WTC11 (cell line): ENCODE data around the gene XPO6. TPM values are rescaled to one million over a fixed set of nuclear protein-coding genes. Genes with fewer than 3 reads are reported as not detected.

Experiments used
- ATAC-seq: fragments of 200-7000 bp; cut with Tn5 transposase; 2 replicates; pipeline ENCODE4 v1.10.0; 2021; ENCODE audit warnings: mild to moderate bottlenecking, moderate library complexity
- CTCF ChIA-PET: fragments of 300-600 bp; sonication (Branson Sonifier 250); formaldehyde crosslinking; loops from one replicate; lab custom pipeline; 2021; ENCODE audit warnings: antibody characterized with exemption; lab: Charles Lee
- POLR2A ChIA-PET: fragments of 350-600 bp; sonication (Branson Sonifier 250); formaldehyde crosslinking; loops from one replicate; lab custom pipeline; 2021; ENCODE audit warnings: antibody characterized with exemption; lab: Charles Lee
- DNase-seq: peaks from one replicate; pipeline ENCODE4 v3.0.0; 2021; ENCODE audit warnings: low spot score
- H3K27ac Mint-ChIP-seq: 2 replicates; pipeline ENCODE4 v1.8.0; 2021; ENCODE audit warnings: mixed read lengths
- H3K27me3 Mint-ChIP-seq: 2 replicates; pipeline ENCODE4 v1.8.0; 2021; ENCODE audit warnings: low read depth, mild to moderate bottlenecking, moderate library complexity, mixed read lengths
- H3K36me3 Mint-ChIP-seq: 2 replicates; pipeline ENCODE4 v1.8.0; 2021; ENCODE audit warnings: mixed read lengths
- H3K4me1 Mint-ChIP-seq: 2 replicates; pipeline ENCODE4 v1.8.0; 2022; ENCODE audit warnings: mixed read lengths
- H3K4me3 Mint-ChIP-seq: 2 replicates; pipeline ENCODE4 v1.8.0; 2021; ENCODE audit warnings: mild to moderate bottlenecking, moderate library complexity, mixed read lengths
- H3K9me3 Mint-ChIP-seq: 2 replicates; pipeline ENCODE4 v1.8.0; 2021; ENCODE audit warnings: mixed read lengths
- CBFB ChIP-seq: sonication (generic); formaldehyde crosslinking; IDR thresholded peaks from 2 replicates; pipeline ENCODE4 v1.8.1; 2022; ENCODE audit warnings: mild to moderate bottlenecking, low read depth, missing genetic modification reagents
- CREM ChIP-seq: sonication (generic); formaldehyde crosslinking; IDR thresholded peaks from 2 replicates; pipeline ENCODE4 v1.8.1; 2022; ENCODE audit warnings: mild to moderate bottlenecking, missing genetic modification reagents, moderate library complexity
- EMX1 ChIP-seq: fragments of 250-450 bp; sonication (Bioruptor Pico); IDR thresholded peaks from 2 replicates; pipeline ENCODE4 v1.8.0; 2021; ENCODE audit warnings: mild to moderate bottlenecking
- FOXP1 ChIP-seq: sonication (generic); formaldehyde crosslinking; IDR thresholded peaks from 2 replicates; pipeline ENCODE4 v1.8.0; 2022; ENCODE audit warnings: missing genetic modification reagents, mild to moderate bottlenecking, moderate library complexity, borderline replicate concordance
- KAT7 ChIP-seq: sonication (generic); formaldehyde crosslinking; IDR thresholded peaks from 2 replicates; pipeline ENCODE4 v1.8.1; 2023; ENCODE audit warnings: missing genetic modification reagents, mild to moderate bottlenecking, borderline replicate concordance
- MLX ChIP-seq: sonication (generic); formaldehyde crosslinking; IDR thresholded peaks from 2 replicates; pipeline ENCODE4 v1.8.1; 2023; ENCODE audit warnings: mild to moderate bottlenecking, missing genetic modification reagents, moderate library complexity
- NFATC4 ChIP-seq: fragments of 250-450 bp; sonication (Bioruptor Pico); IDR thresholded peaks from 2 replicates; pipeline ENCODE4 v1.9.0; 2021; ENCODE audit warnings: mild to moderate bottlenecking
- SMAD4 ChIP-seq: sonication (generic); formaldehyde crosslinking; IDR thresholded peaks from 2 replicates; pipeline ENCODE4 v1.8.0; 2022; ENCODE audit warnings: mild to moderate bottlenecking, missing genetic modification reagents
- SOX15 ChIP-seq: fragments of 250-450 bp; sonication (Bioruptor Pico); IDR thresholded peaks from 2 replicates; pipeline ENCODE4 v1.9.0; 2021; ENCODE audit warnings: mild to moderate bottlenecking
- ZNF281 ChIP-seq: sonication (generic); formaldehyde crosslinking; IDR thresholded peaks from 2 replicates; pipeline ENCODE4 v1.8.0; 2023; ENCODE audit warnings: mild to moderate bottlenecking, missing genetic modification reagents
- ZNF396 ChIP-seq: fragments of 250-450 bp; sonication (Bioruptor Pico); IDR thresholded peaks from 2 replicates; pipeline ENCODE4 v1.8.0; 2021; ENCODE audit warnings: mild to moderate bottlenecking, moderate library complexity, borderline replicate concordance
- ZNF416 ChIP-seq: fragments of 250-450 bp; sonication (Bioruptor Pico); IDR thresholded peaks from 2 replicates; pipeline ENCODE4 v1.9.0; 2021; ENCODE audit warnings: mild to moderate bottlenecking, inconsistent platforms
- ZNF423 ChIP-seq: fragments of 250-450 bp; sonication (Bioruptor Pico); IDR thresholded peaks from 2 replicates; pipeline ENCODE4 v2.1.2; 2022; ENCODE audit warnings: mild to moderate bottlenecking, moderate library complexity
- ZNF671 ChIP-seq: fragments of 250-450 bp; sonication (Bioruptor Pico); IDR thresholded peaks from 2 replicates; pipeline ENCODE4 v1.8.0; 2021; ENCODE audit warnings: mild to moderate bottlenecking
- total RNA-seq: library from RNA; stranded (reverse); gene quantifications from 3 replicates; pipeline ENCODE4 v1.2.3, GENCODE V29; 2021
- TF ChIP-seq, protein P1 (sequence below): sonication (generic); formaldehyde crosslinking; IDR thresholded peaks from 2 replicates; pipeline ENCODE4 v1.8.1; 2023; ENCODE audit warnings: mild to moderate bottlenecking, missing genetic modification reagents
- TF ChIP-seq, protein P2 (sequence below): fragments of 250-450 bp; sonication (Bioruptor Pico); IDR thresholded peaks from 2 replicates; pipeline ENCODE4 v1.9.0; 2021; ENCODE audit warnings: mild to moderate bottlenecking
- TF ChIP-seq, protein P3 (sequence below): sonication (generic); formaldehyde crosslinking; IDR thresholded peaks from 2 replicates; pipeline ENCODE4 v1.8.0; 2022; ENCODE audit warnings: mild to moderate bottlenecking, missing genetic modification reagents
- TF ChIP-seq, protein P4 (sequence below): sonication (generic); formaldehyde crosslinking; IDR thresholded peaks from 2 replicates; pipeline ENCODE4 v1.8.1; 2022; ENCODE audit warnings: low read depth, missing genetic modification reagents, borderline replicate concordance
- TF ChIP-seq, protein P5 (sequence below): sonication (generic); formaldehyde crosslinking; IDR thresholded peaks from 2 replicates; pipeline ENCODE4 v1.8.0; 2022; ENCODE audit warnings: missing genetic modification reagents

The XPO6 gene
- total RNA-seq, 1 experiment from 2014 or later, result 160 TPM

DNA sequence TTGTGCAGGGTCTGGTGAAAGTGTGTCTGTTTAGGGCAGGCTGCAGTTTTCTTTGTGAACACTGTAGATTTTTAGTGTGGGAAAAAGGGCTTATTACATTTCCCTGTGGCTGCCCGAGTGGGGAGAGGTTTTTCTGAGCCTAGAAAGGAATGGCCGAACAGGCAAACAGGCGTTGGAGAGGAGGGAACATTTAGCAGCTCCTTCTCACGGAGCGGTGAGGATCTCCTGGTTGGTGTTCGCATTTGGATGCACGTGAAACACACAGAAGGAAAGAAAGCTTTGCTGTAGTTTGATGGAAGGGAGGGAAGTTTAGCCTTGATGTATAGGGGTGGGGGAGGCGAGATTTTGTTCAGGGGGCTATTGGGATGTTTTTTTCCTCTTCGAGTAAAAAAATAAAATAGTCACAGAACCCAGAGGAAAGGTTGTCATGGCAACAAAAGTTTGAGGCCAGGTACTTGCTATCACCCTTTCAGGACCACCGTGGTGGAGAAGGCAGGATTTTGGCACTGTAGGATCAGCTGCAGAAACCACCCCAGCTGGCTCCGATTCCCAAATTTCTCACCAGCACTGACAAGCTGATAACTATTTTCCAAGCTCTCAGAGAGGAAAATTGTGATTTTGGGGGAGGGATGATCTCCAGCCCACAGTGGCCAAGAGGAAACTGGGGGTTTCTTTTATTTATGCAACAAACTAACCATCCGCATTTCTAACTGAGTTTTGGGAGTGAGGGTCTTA, 151.8 kb downstream of the XPO6 start:
- no peak overlapping the region for H3K4me3 Mint-ChIP-seq
- peaks cover 47% of the 10 kb centered on the region for H3K27me3 Mint-ChIP-seq
- no peaks in the 10 kb centered on the region for H3K36me3 Mint-ChIP-seq
- H3K9me3 Mint-ChIP-seq, result no peaks in the 10 kb centered on the region
- ATAC-seq (no peak), DNase-seq (no peak)
- no peak overlapping the region for H3K27ac Mint-ChIP-seq
- TF ChIP-seq FOXP1 (CRISPR knock-in tag), result no peak
- no peak for TF ChIP-seq ZNF416
- TF ChIP-seq CBFB (CRISPR knock-in tag), result no peak
- TF ChIP-seq ZNF281, result no peak
- no peak for TF ChIP-seq SMAD4 (CRISPR knock-in tag)
- ChIA-PET CTCF (interaction anchor here (0.8 to 3.5 kb wide), 2 partner anchors 31 to 87 kb away, joined by 3 to 23 read pairs; no protein-coding TSS in a partner anchor), POLR2A (no interaction called here)
- no peaks in the 10 kb centered on the region for H3K4me1 Mint-ChIP-seq

DNA sequence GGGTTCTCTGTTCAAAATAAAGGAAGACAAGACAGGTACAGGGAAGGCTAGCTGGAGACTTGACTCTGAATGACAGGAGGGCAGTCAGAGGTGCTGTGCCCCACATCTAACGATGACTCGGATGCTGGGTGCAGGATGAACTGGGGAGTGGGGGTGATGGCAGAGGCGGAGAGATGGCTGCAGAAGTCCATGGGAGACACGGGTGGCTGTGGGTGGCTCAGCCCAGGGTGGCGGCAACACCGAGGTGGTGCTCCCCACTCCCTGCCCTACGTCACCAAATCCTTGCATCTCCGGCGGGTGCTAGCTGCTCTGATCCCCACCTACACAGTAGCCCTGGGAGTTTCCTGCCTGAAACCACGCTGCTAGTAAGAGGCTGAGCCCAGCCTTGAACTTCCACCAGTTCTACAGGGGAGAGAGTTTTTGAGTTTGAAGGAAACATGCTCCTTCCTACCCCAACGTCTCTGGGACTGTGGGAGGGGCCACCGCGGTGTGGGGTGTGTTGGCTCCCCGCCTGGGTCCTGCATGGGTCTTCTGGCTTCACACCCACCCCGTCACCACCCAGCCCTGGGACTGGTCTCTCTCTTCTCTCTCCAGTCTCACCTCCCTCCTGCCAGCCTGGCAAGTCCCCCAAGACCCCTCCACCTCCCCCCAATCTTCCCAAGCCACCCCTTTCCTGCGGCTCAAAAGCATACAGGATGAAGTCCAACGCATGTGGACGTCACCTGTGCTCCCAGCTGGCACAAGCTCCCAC, 152.8 kb downstream of the XPO6 start:
- CTCF ChIA-PET, result no interaction called here
- no peak for ATAC-seq
- no peak overlapping the region for H3K27ac Mint-ChIP-seq
- TF ChIP-seq, protein P1, sequence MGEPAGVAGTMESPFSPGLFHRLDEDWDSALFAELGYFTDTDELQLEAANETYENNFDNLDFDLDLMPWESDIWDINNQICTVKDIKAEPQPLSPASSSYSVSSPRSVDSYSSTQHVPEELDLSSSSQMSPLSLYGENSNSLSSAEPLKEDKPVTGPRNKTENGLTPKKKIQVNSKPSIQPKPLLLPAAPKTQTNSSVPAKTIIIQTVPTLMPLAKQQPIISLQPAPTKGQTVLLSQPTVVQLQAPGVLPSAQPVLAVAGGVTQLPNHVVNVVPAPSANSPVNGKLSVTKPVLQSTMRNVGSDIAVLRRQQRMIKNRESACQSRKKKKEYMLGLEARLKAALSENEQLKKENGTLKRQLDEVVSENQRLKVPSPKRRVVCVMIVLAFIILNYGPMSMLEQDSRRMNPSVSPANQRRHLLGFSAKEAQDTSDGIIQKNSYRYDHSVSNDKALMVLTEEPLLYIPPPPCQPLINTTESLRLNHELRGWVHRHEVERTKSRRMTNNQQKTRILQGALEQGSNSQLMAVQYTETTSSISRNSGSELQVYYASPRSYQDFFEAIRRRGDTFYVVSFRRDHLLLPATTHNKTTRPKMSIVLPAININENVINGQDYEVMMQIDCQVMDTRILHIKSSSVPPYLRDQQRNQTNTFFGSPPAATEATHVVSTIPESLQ (CRISPR knock-in tag), result no peak
- TF ChIP-seq, protein P2, sequence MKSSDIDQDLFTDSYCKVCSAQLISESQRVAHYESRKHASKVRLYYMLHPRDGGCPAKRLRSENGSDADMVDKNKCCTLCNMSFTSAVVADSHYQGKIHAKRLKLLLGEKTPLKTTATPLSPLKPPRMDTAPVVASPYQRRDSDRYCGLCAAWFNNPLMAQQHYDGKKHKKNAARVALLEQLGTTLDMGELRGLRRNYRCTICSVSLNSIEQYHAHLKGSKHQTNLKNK (CRISPR knock-in tag), result no peak
- no peak for TF ChIP-seq EMX1 (CRISPR knock-in tag)
- TF ChIP-seq CBFB (CRISPR knock-in tag), result no peak
- TF ChIP-seq CREM (CRISPR knock-in tag), result no peak
- no peak for TF ChIP-seq FOXP1 (CRISPR knock-in tag)
- TF ChIP-seq, protein P3, sequence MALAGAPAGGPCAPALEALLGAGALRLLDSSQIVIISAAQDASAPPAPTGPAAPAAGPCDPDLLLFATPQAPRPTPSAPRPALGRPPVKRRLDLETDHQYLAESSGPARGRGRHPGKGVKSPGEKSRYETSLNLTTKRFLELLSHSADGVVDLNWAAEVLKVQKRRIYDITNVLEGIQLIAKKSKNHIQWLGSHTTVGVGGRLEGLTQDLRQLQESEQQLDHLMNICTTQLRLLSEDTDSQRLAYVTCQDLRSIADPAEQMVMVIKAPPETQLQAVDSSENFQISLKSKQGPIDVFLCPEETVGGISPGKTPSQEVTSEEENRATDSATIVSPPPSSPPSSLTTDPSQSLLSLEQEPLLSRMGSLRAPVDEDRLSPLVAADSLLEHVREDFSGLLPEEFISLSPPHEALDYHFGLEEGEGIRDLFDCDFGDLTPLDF (CRISPR knock-in tag), result no peak
- no peak for TF ChIP-seq KAT7 (CRISPR knock-in tag)
- no peak for TF ChIP-seq ZNF423 (CRISPR knock-in tag)
- TF ChIP-seq NFATC4 (CRISPR knock-in tag), result no peak
- TF ChIP-seq, protein P4, sequence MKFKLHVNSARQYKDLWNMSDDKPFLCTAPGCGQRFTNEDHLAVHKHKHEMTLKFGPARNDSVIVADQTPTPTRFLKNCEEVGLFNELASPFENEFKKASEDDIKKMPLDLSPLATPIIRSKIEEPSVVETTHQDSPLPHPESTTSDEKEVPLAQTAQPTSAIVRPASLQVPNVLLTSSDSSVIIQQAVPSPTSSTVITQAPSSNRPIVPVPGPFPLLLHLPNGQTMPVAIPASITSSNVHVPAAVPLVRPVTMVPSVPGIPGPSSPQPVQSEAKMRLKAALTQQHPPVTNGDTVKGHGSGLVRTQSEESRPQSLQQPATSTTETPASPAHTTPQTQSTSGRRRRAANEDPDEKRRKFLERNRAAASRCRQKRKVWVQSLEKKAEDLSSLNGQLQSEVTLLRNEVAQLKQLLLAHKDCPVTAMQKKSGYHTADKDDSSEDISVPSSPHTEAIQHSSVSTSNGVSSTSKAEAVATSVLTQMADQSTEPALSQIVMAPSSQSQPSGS (CRISPR knock-in tag), result no peak
- TF ChIP-seq ZNF396 (CRISPR knock-in tag), result no peak
- TF ChIP-seq SOX15 (CRISPR knock-in tag), result no peak
- no peak for TF ChIP-seq ZNF671
- TF ChIP-seq MLX, result no peak
- TF ChIP-seq, protein P5, sequence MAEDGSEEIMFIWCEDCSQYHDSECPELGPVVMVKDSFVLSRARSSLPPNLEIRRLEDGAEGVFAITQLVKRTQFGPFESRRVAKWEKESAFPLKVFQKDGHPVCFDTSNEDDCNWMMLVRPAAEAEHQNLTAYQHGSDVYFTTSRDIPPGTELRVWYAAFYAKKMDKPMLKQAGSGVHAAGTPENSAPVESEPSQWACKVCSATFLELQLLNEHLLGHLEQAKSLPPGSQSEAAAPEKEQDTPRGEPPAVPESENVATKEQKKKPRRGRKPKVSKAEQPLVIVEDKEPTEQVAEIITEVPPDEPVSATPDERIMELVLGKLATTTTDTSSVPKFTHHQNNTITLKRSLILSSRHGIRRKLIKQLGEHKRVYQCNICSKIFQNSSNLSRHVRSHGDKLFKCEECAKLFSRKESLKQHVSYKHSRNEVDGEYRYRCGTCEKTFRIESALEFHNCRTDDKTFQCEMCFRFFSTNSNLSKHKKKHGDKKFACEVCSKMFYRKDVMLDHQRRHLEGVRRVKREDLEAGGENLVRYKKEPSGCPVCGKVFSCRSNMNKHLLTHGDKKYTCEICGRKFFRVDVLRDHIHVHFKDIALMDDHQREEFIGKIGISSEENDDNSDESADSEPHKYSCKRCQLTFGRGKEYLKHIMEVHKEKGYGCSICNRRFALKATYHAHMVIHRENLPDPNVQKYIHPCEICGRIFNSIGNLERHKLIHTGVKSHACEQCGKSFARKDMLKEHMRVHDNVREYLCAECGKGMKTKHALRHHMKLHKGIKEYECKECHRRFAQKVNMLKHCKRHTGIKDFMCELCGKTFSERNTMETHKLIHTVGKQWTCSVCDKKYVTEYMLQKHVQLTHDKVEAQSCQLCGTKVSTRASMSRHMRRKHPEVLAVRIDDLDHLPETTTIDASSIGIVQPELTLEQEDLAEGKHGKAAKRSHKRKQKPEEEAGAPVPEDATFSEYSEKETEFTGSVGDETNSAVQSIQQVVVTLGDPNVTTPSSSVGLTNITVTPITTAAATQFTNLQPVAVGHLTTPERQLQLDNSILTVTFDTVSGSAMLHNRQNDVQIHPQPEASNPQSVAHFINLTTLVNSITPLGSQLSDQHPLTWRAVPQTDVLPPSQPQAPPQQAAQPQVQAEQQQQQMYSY (CRISPR knock-in tag), result no peak

More for the DNA sequence above, 152.8 kb downstream of the XPO6 start:
- H3K4me1 Mint-ChIP-seq, result no peaks in the 10 kb centered on the region
- H3K36me3 Mint-ChIP-seq, result no peaks in the 10 kb centered on the region
- no peak overlapping the region for H3K4me3 Mint-ChIP-seq
- DNase-seq, result no peak
- POLR2A ChIA-PET, result no interaction called here
- H3K9me3 Mint-ChIP-seq, result no peaks in the 10 kb centered on the region
- peaks cover 37% of the 10 kb centered on the region for H3K27me3 Mint-ChIP-seq
